Measurements from ENCODE around the gene ZFP57. TPM values are rescaled to one million over a fixed set of nuclear protein-coding genes. Genes with fewer than 3 reads are reported as not detected.

ZFP57 gene
- total RNA-seq = not detected

GRCh38 chr6:29680904-29681303 is at the start of gene ZFP57:
TSS of gene ZFP57 (minus strand) at chr6:29681152. CDS start at chr6:29677003, 4,149 bp downstream.
- DNase-seq (ENCODE audit: low spot score in 2 of 2) (no peak), FAIRE-seq (no peak)

DNA sequence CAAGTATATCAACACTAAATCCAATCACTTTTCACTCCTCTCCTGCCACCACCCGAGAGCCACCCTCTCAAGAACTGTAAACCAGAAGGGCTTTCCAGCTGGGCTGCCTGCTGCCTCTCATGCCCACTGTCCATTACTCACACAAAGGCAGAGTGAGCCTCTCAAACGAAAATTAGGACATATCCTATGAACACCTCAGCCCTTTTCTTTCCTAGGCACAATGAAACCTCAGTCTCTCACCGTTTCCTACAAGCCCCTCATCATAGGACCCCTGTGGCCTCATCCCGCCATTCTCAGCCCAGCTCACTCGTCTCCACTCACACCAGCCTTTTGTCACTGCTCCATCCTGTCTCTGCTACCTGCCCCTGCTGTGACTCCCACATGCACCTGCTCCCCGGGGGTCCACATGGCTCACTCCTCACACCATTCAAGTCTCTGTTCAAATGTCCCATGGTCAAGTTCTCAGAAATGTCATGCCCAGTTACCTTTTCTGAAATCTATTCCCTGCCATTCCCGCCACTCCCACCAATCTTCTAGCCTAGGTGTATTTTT is 49.7 kb upstream of the ZFP57 start:
- no peak for DNase-seq (ENCODE audit: low spot score in 2 of 2)
- FAIRE-seq = no peak

- no peak for FAIRE-seq
These were observed 48.9 kb upstream of the ZFP57 start for GRCh38 chr6:29729774-29730328.

DNA sequence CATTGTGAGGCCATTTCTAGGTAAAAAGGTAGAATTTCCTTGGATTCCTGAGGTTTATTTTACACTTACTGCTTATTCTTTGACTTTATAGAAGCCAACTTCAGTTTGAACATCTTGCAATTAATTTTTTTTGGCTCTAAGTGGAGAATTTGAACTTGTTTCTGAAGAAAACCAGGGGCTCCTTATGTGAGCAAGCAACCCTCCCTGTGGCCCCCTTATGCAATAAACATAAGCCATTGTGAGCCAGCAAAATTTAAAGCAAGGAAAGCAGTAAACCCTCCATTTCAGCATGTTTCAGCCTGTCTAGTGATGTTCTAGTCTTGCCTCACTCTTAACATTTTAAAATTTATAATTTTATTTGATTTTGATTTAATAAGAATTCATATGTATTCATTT is 47.9 kb upstream of the ZFP57 start:
- FAIRE-seq (no peak), DNase-seq (ENCODE audit: low spot score in 2 of 2) (no peak)

More at GRCh38 chr6:29729774-29730328, 48.9 kb upstream of the ZFP57 start:
- DNase-seq (ENCODE audit: low spot score in 2 of 2) = no peak

- FAIRE-seq (no peak), DNase-seq (ENCODE audit: low spot score in 2 of 2) (no peak)
These were observed 47.4 kb upstream of the ZFP57 start for GRCh38 chr6:29728173-29728874.

DNA sequence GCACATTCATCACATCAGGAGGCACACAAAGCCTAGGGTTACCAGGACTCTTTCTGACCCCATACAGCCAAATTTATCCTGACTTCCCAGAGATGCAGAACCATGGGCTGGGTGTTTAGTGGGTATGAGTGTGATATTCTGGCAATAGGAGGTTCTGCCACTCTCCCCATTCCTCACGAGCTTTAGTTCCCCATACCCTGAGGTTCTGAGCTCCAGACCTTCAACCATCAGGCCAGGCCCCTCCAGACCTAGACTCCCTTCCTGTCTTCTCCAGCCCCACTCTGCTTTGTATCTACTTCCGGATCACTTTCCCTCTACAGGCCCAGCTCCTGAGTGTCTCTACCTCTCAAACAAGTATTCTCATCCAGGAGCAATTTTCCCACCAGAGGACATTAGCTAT is 46.7 kb upstream of the ZFP57 start:
- FAIRE-seq = no peak
- no peak for DNase-seq (ENCODE audit: low spot score in 2 of 2)

DNA sequence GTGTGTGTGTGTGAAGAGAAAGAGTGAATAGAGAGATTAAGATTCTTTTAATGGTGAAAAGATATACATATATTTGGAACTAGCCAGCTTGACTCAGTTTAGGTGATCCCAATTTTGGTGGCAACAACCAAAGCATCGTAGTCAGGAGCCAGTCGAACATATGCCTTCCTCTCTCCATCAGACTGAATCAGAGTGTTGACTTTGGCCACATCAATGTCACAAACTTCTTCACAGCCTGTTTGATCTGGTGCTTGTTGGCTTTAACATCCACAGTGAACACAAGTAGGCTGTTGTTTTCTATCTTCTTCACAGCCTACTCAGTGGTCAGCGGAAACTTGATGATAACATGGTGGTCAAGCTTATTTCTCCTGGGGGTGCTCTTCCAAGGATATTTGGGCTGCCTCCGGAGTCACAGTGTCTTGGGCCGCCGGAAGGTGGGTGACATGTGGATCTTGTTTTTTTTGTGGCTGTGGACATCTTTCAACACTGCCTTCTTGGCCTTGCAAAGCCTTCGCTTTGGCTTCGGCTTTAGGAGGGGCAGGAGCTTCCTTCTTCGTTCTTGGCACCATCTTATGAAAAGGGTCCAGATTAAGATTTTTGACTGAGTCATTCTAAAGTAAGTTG is 45.7 kb upstream of the ZFP57 start:
- no peak for FAIRE-seq
- DNase-seq (ENCODE audit: low spot score in 2 of 2) = no peak

GRCh38 chr6:29726001-29726400 is 45.0 kb upstream of the ZFP57 start:
- FAIRE-seq (no peak), DNase-seq (ENCODE audit: low spot score in 2 of 2) (no peak)

DNA sequence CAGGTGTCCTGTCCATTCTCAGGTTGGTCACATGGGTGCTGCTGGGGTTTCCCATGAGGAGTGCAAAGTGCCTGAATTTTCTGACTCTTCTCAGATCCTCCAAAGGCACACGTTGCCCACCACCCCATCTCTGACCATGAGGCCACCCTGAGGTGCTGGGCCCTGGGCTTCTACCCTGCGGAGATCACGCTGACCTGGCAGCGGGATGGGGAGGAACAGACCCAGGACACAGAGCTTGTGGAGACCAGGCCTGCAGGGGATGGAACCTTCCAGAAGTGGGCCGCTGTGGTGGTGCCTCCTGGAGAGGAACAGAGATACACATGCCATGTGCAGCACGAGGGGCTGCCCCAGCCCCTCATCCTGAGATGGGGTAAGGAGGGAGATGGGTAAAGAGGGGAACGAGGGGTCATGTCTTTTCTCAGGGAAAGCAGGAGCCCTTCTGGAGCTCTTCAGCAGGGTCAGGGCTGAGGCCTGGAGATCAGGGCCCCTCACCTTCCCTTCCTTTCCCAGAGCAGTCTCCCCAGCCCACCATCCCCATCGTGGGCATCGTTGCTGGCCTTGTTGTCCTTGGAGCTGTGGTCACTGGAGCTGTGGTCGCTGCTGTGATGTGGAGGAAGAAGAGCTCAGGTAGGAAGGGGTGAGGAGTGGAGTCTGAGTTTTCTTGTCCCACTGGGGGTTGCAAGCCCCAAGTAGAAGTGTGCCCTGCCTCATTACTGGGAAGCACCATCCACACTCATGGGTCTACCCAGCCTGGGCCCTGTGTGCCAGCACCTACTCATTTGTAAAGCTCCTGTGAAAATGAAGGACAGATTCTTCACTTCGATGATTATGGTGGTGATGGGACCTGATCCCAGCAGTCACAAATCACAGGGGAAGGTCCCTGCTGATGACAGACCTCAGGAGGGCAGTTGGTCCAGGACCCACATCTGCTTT is 44.3 kb upstream of the ZFP57 start:
- FAIRE-seq = no peak

DNA sequence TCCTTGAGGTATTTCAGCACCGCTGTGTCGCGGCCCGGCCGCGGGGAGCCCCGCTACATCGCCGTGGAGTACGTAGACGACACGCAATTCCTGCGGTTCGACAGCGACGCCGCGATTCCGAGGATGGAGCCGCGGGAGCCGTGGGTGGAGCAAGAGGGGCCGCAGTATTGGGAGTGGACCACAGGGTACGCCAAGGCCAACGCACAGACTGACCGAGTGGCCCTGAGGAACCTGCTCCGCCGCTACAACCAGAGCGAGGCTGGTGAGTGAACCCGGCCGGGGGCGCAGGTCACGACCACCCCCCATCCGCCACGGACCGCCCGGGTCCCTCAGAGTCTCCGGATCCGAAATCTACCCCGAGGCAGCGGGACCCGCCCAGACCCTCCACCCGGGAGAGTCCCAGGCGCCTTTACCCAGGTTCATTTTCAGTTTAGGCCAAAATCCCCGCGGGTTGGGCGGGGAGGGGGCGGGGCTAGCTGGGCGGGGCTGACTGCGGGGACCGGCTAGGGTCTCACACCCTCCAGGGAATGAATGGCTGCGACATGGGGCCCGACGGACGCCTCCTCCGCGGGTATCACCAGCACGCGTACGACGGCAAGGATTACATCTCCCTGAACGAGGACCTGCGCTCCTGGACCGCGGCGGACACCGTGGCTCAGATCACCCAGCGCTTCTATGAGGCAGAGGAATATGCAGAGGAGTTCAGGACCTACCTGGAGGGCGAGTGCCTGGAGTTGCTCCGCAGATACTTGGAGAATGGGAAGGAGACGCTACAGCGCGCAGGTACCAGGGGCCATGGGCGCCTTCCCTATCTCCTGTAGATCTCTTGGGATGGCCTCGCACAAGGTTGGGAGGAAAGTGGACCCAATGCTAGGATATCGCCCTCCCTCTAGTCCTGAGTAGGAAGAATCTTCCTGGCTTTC is 43.0 kb upstream of the ZFP57 start:
- DNase-seq (ENCODE audit: low spot score in 2 of 2) = peak; percentile 29 to 56
- FAIRE-seq = no peak

More for the DNA sequence above, 44.3 kb upstream of the ZFP57 start:
- no peak for DNase-seq (ENCODE audit: low spot score in 2 of 2)

DNA sequence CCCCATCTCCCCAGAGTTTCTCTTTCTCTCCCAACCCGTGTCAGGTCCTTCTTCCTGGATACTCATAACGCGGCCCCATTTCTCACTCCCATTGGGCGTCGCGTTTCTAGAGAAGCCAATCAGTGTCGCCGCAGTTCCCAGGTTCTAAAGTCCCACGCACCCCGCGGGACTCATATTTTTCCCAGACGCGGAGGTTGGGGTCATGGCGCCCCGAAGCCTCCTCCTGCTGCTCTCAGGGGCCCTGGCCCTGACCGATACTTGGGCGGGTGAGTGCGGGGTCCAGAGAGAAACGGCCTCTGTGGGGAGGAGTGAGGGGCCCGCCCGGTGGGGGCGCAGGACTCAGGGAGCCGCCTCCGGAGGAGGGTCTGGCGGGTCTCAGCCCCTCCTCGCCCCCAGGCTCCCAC is 42.3 kb upstream of the ZFP57 start, which contains the start of gene HLA-F:
Gene HLA-F (plus strand): TSS at position 173 of the 404 bp plus-strand sequence. CDS start 30 bp downstream, at position 203.
- FAIRE-seq (no peak), DNase-seq (ENCODE audit: low spot score in 2 of 2) (peak; percentile 77 to 91)

DNA sequence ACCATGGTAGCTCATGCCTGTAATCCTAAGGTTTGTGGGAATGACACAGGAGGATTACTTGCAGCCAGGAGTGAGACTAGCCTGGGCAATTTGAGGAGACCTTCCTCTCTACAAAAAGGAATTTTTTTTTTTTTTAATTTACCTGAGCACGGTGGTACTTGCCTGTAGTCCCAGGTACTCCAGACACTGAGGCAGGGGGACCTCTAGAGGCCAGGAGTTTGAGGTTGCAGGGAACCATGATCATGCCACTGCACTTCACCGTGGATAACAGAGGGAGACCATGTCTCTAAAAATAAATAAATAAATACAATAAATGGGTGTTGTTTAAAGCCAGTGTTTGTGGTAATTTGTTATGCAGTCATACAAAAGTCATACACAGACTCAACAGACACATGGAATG is 39.9 kb upstream of the ZFP57 start:
- no peak for FAIRE-seq
- DNase-seq (ENCODE audit: low spot score in 2 of 2) = no peak

- DNase-seq (ENCODE audit: low spot score in 2 of 2) (no peak), FAIRE-seq (no peak)
These were observed 29.5 kb upstream of the ZFP57 start for GRCh38 chr6:29710281-29710941.

DNA sequence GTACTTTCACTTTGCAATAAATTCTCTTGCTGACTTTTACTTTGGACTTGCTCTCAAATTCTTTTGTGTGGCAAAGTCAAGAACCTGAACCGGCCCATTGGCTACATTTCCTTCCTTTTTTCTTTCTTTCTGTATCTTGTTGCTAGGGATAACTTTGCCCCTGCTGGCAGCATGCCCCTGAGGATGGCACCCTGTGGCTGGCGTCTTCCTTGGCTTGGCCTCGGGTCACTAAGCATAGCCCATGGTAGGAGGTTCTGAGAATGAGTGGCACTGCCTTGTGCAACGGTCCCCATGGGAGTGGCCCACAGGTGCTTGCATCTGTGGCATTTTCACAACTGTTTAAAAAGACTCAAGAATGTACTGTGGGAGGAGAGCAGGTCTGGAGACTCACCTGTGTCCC is 28.2 kb upstream of the ZFP57 start:
- FAIRE-seq (no peak), DNase-seq (ENCODE audit: low spot score in 2 of 2) (no peak)

GRCh38 chr6:29708432-29709179 is 27.7 kb upstream of the ZFP57 start:
- FAIRE-seq (no peak), DNase-seq (ENCODE audit: low spot score in 2 of 2) (no peak)

GRCh38 chr6:29705389-29706231 is 24.7 kb upstream of the ZFP57 start:
- FAIRE-seq (no peak), DNase-seq (ENCODE audit: low spot score in 2 of 2) (peak in 1 of 2 donors; percentile 61)

DNA sequence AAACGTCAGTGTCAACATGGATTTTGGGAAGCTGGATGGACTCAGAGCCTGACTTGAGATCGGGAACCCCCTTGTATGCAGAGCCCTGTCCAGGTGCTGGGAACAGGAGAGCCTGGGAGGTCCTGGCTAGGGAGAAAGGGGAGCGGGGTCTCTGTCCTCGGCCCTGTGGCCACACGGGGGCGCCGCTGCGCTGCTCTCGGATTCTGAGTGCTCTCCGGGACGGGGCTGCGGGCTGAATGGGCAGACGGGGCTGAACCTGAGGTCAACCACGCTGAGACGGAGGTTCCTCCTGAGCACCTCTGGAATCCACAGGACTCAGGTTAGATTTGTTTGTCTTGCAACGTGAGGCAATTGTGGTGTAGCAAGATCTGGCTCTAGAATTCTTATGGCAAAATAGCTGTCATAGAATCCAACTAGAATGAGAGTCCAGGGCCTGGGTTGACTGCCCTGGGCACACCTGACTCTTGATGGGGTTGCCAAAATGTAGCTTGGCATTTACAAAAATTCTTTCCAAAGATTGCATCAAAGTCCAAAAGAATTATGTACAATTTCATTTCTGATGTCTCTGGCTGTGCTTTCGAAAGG is 21.7 kb upstream of the ZFP57 start:
- FAIRE-seq (no peak), DNase-seq (ENCODE audit: low spot score in 2 of 2) (no peak)

Measured in frontal cortex (tissue), 4 donors.